NB4 (cell line): ENCODE measurements around the gene NCBP2.

ENCODE experiments used
- DNase-seq: peaks from one replicate; pipeline ENCODE4 v3.0.0; 2010; ENCODE audit warnings: low read depth
- H3K4me3 ChIP-seq: one replicate; pipeline ENCODE4 v1.5.1; 2011; ENCODE audit warnings: mild to moderate bottlenecking, low read depth, low read length, moderate library complexity
- CTCF ChIP-seq: IDR thresholded peaks from one replicate; pipeline ENCODE4 v1.5.1; 2012; ENCODE audit warnings: low read depth, low read length
- MAX ChIP-seq: IDR thresholded peaks from 2 replicates; pipeline ENCODE4 v1.6.1; 2011; ENCODE audit warnings: low read depth, low read length
- MYC ChIP-seq: IDR thresholded peaks from 2 replicates; pipeline ENCODE4 v1.6.1; 2011; ENCODE audit warnings: low read depth, low read length
- POLR2A ChIP-seq: IDR thresholded peaks from 2 replicates; pipeline ENCODE4 v1.6.1; 2011; ENCODE audit warnings: mild to moderate bottlenecking; ENCODE audit not compliant: insufficient read length; ENCODE audit errors: extremely low read depth

NCBP2 gene

GRCh38 chr3:196894557-196895295 is 47.6 kb downstream of the NCBP2 start:
- H3K4me3 ChIP-seq: no peak overlapping the region
- peak; percentile 12 for DNase-seq
- TF ChIP-seq MAX: peak; percentile 24; the same call in 1 of the 2 replicates
- no peak for TF ChIP-seq MYC

GRCh38 chr3:196889844-196890708 is 52.3 kb downstream of the NCBP2 start:
- no peak for TF ChIP-seq CTCF
- TF ChIP-seq POLR2A: no peak
- TF ChIP-seq MYC: no peak
- TF ChIP-seq MAX: no peak
- no peak overlapping the region for H3K4me3 ChIP-seq
- DNase-seq: no peak

GRCh38 chr3:196886144-196886543 is 56.2 kb downstream of the NCBP2 start:
- no peak for DNase-seq
- H3K4me3 ChIP-seq: no peak overlapping the region
- TF ChIP-seq CTCF: no peak
- TF ChIP-seq POLR2A: no peak
- TF ChIP-seq MYC: no peak
- no peak for TF ChIP-seq MAX
